Endothelial cell (in vitro differentiated cells): Measurements from ENCODE around the gene TIPARP. TPM values are rescaled to one million over a fixed set of nuclear protein-coding genes. Genes with fewer than 3 reads are reported as not detected.

Experiments used
- DNase-seq: peaks from one replicate; pipeline ENCODE4 v3.0.0; 2021; ENCODE audit warnings: low spot score
- H3K27ac Mint-ChIP-seq: one replicate; pipeline ENCODE4 v1.8.0; 2021; ENCODE audit warnings: mixed read lengths, inconsistent platforms; ENCODE audit not compliant: unreplicated experiment
- H3K27me3 Mint-ChIP-seq: one replicate; pipeline ENCODE4 v1.8.0; 2021; ENCODE audit warnings: mild to moderate bottlenecking, moderate library complexity, mixed read lengths, inconsistent platforms; ENCODE audit not compliant: unreplicated experiment
- H3K36me3 Mint-ChIP-seq: one replicate; pipeline ENCODE4 v1.8.0; 2021; ENCODE audit warnings: mild to moderate bottlenecking, low read depth, mixed read lengths, inconsistent platforms; ENCODE audit not compliant: unreplicated experiment
- H3K4me1 Mint-ChIP-seq: one replicate; pipeline ENCODE4 v1.8.0; 2021; ENCODE audit warnings: mild to moderate bottlenecking, mixed read lengths, inconsistent platforms; ENCODE audit not compliant: unreplicated experiment
- H3K4me3 Mint-ChIP-seq: one replicate; pipeline ENCODE4 v1.8.0; 2021; ENCODE audit warnings: mild to moderate bottlenecking, mixed read lengths, inconsistent platforms; ENCODE audit not compliant: unreplicated experiment
- H3K9me3 Mint-ChIP-seq: one replicate; pipeline ENCODE4 v1.8.0; 2021; ENCODE audit warnings: mixed read lengths, inconsistent platforms; ENCODE audit not compliant: unreplicated experiment
- total RNA-seq: library from RNA; stranded (reverse); fragmentation: NEBNext Ultra II Directional; extraction: Animal tissue kit (Norgen Biotek cat#: 25700); gene quantifications from one replicate; pipeline ENCODE4 v1.2.1, GENCODE V29; 2021; ENCODE audit not compliant: unreplicated experiment
- TF ChIP-seq, protein P1 (sequence below): fragments of 200-600 bp; sonication (generic); IDR thresholded peaks from one replicate; pipeline ENCODE4 v1.5.0; 2021; ENCODE audit warnings: antibody characterized with exemption; ENCODE audit not compliant: unreplicated experiment

Gene TIPARP
- total RNA-seq, 1 donor from 2014 or later = 8.9 TPM

DNA sequence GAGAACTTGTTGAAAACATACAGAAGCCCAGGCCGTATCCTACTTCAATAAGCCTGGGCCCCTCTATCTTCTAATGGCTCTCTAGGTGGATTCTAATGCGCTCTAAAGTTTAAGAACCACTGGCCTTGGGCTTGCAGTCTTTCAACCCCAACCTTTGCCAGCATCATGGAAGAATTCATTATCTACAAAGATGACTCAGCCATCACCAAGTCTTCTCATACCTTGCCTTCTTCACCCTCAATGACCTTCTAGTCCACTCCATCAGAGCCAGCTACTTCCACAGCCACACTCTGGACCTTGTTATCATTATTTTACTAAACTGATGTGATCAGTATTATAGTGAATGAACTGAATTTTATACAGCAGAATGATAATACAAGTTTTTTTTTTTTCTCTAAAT lies 16.9 kb upstream of the TIPARP start:
- TF ChIP-seq, protein P1, sequence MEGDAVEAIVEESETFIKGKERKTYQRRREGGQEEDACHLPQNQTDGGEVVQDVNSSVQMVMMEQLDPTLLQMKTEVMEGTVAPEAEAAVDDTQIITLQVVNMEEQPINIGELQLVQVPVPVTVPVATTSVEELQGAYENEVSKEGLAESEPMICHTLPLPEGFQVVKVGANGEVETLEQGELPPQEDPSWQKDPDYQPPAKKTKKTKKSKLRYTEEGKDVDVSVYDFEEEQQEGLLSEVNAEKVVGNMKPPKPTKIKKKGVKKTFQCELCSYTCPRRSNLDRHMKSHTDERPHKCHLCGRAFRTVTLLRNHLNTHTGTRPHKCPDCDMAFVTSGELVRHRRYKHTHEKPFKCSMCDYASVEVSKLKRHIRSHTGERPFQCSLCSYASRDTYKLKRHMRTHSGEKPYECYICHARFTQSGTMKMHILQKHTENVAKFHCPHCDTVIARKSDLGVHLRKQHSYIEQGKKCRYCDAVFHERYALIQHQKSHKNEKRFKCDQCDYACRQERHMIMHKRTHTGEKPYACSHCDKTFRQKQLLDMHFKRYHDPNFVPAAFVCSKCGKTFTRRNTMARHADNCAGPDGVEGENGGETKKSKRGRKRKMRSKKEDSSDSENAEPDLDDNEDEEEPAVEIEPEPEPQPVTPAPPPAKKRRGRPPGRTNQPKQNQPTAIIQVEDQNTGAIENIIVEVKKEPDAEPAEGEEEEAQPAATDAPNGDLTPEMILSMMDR = no peak
- Mint-ChIP-seq H3K9me3 (no peaks in the 10 kb centered on the region), H3K4me1 (no peaks in the 10 kb centered on the region), H3K36me3 (no peaks in the 10 kb centered on the region), H3K4me3 (no peak overlapping the region), H3K27ac (no peak overlapping the region), H3K27me3 (peaks cover 4% of the 10 kb centered on the region)
- no peak for DNase-seq

DNA sequence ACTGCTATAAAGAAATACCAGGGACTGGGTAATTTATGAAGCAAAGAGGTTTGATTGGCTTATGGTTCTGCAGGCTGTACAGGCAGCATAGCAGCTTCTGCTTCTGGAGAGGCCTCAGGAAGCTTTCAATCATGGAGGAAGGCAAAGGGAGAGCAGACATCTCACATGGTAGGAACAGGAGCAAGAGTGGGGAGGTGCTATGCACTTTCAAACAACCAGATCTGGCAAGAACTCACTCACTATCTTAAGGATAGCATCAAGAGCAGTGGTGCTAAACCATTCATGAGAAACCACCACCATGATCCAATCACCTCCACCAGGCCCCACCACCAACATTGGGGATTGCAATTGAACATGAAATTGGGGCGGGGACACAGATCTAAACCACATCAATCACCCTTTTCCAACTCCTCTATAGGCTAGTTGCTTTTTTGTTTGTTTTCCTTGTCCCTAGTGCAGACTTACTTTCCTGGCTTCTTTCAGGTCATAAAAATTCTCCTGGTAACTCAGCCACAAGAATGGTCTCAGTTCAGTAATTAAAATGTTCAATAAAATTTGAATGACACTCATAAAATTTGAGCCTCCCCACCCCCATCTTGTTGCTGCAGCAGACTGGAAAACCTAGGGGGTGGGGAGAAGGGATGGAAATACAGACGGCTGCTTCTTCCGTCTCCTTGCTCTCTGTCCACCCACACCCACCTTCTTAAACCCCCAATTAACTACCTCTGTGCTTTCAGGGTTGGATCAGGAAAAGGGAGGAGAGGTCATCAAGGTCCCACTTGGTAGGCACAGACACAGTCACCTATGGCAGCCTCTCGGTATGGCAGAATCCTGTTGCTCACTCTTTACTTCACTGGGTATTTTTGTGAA lies 16.3 kb upstream of the TIPARP start:
- H3K36me3 Mint-ChIP-seq = no peaks in the 10 kb centered on the region
- DNase-seq = no peak
- no peaks in the 10 kb centered on the region for H3K4me1 Mint-ChIP-seq
- no peak overlapping the region for H3K27ac Mint-ChIP-seq
- no peak overlapping the region for H3K4me3 Mint-ChIP-seq
- peaks cover 4% of the 10 kb centered on the region for H3K27me3 Mint-ChIP-seq
- no peaks in the 10 kb centered on the region for H3K9me3 Mint-ChIP-seq
- TF ChIP-seq, protein P1 = no peak

DNA sequence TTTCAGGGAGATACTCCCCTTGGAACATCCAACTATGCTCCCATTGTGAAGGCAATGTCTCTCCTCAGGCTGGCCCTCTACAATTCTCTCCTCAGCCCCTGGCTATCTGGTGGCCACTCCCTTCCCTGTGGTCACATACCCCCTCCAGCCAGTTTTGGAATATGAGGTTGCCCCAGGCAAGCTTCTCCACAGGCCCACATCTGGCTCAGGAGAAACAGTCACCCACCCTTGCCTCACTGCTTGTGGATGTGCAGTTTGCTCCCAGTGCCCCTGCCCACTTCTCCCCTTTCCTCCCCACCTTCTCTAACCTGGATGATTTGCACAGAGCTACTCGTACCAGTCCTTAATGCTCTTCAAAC lies 15.7 kb upstream of the TIPARP start:
- Mint-ChIP-seq H3K4me1 (no peaks in the 10 kb centered on the region), H3K36me3 (no peaks in the 10 kb centered on the region), H3K27ac (no peak overlapping the region), H3K27me3 (peaks cover 4% of the 10 kb centered on the region), H3K4me3 (no peak overlapping the region), H3K9me3 (no peaks in the 10 kb centered on the region)
- no peak for DNase-seq
- TF ChIP-seq, protein P1 = no peak

DNA sequence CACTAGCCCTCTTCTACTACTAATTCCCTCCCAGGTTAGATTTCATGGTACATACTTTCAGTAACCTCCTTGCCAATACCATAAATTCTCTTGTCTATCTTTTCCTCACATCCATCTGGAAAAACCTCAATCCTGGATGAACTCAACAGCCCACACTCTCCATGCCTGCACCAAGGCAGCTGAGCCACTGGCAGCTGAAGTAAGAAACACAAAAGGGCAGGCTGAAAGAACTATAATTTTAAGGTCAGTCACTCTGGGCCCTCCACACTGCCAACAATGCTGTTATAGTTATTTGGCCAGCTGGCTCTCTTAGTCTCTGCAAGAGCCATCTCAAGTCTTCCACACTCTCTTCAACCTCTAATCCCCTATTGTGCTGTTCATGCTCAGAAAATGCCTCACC lies 15.1 kb upstream of the TIPARP start:
- Mint-ChIP-seq H3K9me3 (no peaks in the 10 kb centered on the region), H3K27me3 (peaks cover 4% of the 10 kb centered on the region), H3K4me3 (no peak overlapping the region), H3K36me3 (no peaks in the 10 kb centered on the region), H3K27ac (no peak overlapping the region), H3K4me1 (no peaks in the 10 kb centered on the region)
- no peak for DNase-seq
- TF ChIP-seq, protein P1 = no peak

DNA sequence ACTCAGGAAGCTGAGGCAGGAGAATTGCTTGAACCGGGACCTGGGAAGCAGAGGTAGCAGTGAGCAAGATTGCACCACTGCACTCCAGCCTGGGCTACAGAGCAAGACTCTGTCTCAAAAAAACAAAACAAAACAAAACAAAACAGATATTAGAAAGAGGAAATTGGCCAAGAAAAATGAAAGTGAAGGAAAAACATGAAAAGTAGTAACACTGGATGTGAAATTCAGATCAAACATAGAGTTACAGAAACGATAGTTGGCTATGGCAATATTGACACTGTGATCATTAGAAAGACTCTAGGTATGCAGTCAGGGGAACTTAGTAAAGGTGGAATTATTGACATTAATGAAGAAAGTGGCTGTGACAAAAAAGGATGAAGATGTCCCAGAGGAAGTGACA lies 13.2 kb upstream of the TIPARP start:
- TF ChIP-seq, protein P1 = no peak
- no peak overlapping the region for H3K27ac Mint-ChIP-seq
- no peaks in the 10 kb centered on the region for H3K9me3 Mint-ChIP-seq
- H3K36me3 Mint-ChIP-seq = no peaks in the 10 kb centered on the region
- no peak overlapping the region for H3K4me3 Mint-ChIP-seq
- H3K27me3 Mint-ChIP-seq = peaks cover 4% of the 10 kb centered on the region
- H3K4me1 Mint-ChIP-seq = no peaks in the 10 kb centered on the region
- DNase-seq = no peak
